Measurements from ENCODE around the gene TSPAN9.

DNA sequence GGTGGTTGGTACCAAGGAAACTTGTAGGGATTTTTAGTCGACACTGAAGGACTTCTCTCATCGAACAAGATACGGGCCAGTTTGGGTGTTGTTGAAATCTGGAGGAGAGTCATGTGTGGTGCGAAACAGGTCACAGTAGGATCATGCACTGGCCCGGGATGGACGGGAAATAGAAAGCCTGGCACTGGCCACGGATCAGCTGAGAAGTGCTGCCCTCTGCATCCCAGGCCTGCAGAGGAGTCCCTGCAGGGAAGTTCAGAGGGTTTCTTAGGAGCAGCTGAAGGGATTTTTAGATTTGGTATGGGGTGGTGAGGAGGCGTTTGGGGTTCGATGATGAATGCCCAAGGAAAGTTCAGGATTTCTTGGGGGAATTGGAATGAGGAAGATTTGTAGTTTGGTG is 63.1 kb downstream of the TSPAN9 start:
- TF ChIP-seq, protein P1, sequence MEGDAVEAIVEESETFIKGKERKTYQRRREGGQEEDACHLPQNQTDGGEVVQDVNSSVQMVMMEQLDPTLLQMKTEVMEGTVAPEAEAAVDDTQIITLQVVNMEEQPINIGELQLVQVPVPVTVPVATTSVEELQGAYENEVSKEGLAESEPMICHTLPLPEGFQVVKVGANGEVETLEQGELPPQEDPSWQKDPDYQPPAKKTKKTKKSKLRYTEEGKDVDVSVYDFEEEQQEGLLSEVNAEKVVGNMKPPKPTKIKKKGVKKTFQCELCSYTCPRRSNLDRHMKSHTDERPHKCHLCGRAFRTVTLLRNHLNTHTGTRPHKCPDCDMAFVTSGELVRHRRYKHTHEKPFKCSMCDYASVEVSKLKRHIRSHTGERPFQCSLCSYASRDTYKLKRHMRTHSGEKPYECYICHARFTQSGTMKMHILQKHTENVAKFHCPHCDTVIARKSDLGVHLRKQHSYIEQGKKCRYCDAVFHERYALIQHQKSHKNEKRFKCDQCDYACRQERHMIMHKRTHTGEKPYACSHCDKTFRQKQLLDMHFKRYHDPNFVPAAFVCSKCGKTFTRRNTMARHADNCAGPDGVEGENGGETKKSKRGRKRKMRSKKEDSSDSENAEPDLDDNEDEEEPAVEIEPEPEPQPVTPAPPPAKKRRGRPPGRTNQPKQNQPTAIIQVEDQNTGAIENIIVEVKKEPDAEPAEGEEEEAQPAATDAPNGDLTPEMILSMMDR (IDR thresholded peaks at IDR 0.05) = no peak
- no peak for TF ChIP-seq POLR2A (IDR thresholded peaks at IDR 0.05)

Measured in testis (tissue), 2 donors.